ENCODE results near the gene SWAP70. TPM values are rescaled to one million over a fixed set of nuclear protein-coding genes. Genes with fewer than 3 reads are reported as not detected.

Gene SWAP70
- total and polyA plus RNA-seq, 2 of the 8 experiments (the other 6 are each of a cell fraction or from before 2014, with no cell fraction given) = 14.8 to 37.5 TPM

DNA sequence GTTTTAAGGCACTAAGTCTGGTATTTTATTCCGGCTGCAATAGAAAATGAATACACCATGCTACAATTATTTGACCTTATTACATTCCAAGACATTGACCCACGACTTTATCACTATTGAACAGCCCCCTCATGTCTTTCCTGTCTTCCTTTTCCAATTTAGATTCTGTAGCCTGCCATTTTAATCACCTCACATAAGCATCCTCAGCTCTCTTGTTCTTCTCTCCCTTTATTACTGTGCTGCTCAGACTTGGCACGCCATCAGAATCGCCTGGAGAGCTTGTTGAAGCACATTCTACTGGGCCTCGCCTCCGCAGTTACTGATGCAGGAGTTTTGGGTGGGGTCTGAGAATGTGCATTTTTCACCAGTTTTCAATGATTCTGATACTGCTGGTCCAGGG lies 38.7 kb upstream of the SWAP70 start:
- Histone ChIP-seq H3K23me2 (ENCODE audit: low read depth, low read length) (no peaks in the 10 kb centered on the region; the same call in 1 of the 2 replicates), H2AFZ (ENCODE audit: low read length) (0 out of 2 replicates have a peak overlapping the region, but pooled peaks have one; percentile 46), H3K4me2 (ENCODE audit: insufficient read depth in 1 of 2, low read depth in 2 of 2, low read length in 2 of 2) (no peak overlapping the region), H3K56ac (replicated peaks; ENCODE audit: insufficient read length, low read depth, low read length) (no peak overlapping the region), H2BK12ac (ENCODE audit: low read depth, low read length) (0 out of 2 replicates have a peak overlapping the region, but pooled peaks have one; percentile 18), H3K9ac (replicated peaks in 1 of 4; ENCODE audit: extremely low read depth in 1 of 4, low read depth in 3 of 4, low read length in 3 of 4) (no peak overlapping the region; a peak in 1 of 7 replicates), H4K91ac (replicated peaks; ENCODE audit: insufficient read length, low read length) (peak overlapping the region; percentile 42), H3K23ac (ENCODE audit: insufficient read length) (no peak overlapping the region), H4K8ac (ENCODE audit: extremely low read depth, insufficient read depth, low read length) (no peak overlapping the region), H2AK5ac (ENCODE audit: low read depth, low read length) (0 out of 2 replicates have a peak overlapping the region, but pooled peaks have one; percentile 4), H2BK20ac (ENCODE audit: low read length) (no peak overlapping the region), H3K79me2 (ENCODE audit: control insufficient read depth in 1 of 2, insufficient read depth in 2 of 2, low read length in 2 of 2) (no peaks in the 10 kb centered on the region), H3K18ac (ENCODE audit: extremely low read depth, low read length) (no peak overlapping the region; the same call in 1 of the 2 replicates), H3K27me3 (replicated peaks in 1 of 4; ENCODE audit: control insufficient read depth in 3 of 4, extremely low read depth in 1 of 4, insufficient read depth in 3 of 4, low read length in 3 of 4) (no peaks in the 10 kb centered on the region), H3K4me3 (ENCODE audit: extremely low read depth in 1 of 4, insufficient read depth in 2 of 4, low read depth in 3 of 4, low read length in 4 of 4) (no peak overlapping the region), H3K4ac (replicated peaks; ENCODE audit: insufficient read length, low read depth, low read length) (no peak overlapping the region), H3K36me3 (ENCODE audit: control insufficient read depth in 2 of 4, insufficient read depth in 4 of 4, low read length in 3 of 4) (no peaks in the 10 kb centered on the region), H4K5ac (ENCODE audit: insufficient read length, low read depth, low read length) (no peak overlapping the region), H2BK120ac (replicated peaks; ENCODE audit: low read depth, low read length) (no peak overlapping the region), H4K20me1 (replicated peaks in 1 of 2; ENCODE audit: control insufficient read depth in 1 of 2, insufficient read depth in 2 of 2, low read length in 2 of 2) (no peaks in the 10 kb centered on the region), H2BK5ac (ENCODE audit: low read depth, low read length) (no peak overlapping the region), H3K9me3 (ENCODE audit: insufficient read depth in 2 of 2, low read depth in 1 of 2, low read length in 1 of 2) (no peaks in the 10 kb centered on the region; a peak in 1 of 4 replicates), H3K79me1 (ENCODE audit: low read depth, low read length) (no peaks in the 10 kb centered on the region), H3K27ac (ENCODE audit: low read depth, low read length) (no peak overlapping the region), H3K4me1 (replicated peaks in 1 of 4; ENCODE audit: control insufficient read depth in 3 of 4, insufficient read depth in 4 of 4, low read length in 3 of 4) (peaks cover 4 to 26% (median 18%) of the 10 kb centered on the region in 4 experiments), H3K14ac (ENCODE audit: insufficient read length) (no peak overlapping the region), H2BK15ac (ENCODE audit: low read length) (no peak overlapping the region)
- WGBS, 2 experiments (ENCODE audit: extremely low coverage in 1 of 2, insufficient coverage in 1 of 2, insufficient read length in 1 of 2, insufficient replicate concordance in 2 of 2, low coverage in 1 of 2, low lambda C conversion rate in 2 of 2, missing lambda C conversion rate in 1 of 2) = 93% methylated on average over 6 of the region's 6 CpGs; no CpG with 5 or more reads in 1 of the 2 experiments
- ChIA-PET POLR2A (ENCODE audit: partially characterized antibody) (interaction anchor here (1.0 to 1.3 kb wide), 3 partner anchors 10 to 680 kb away, joined by 3 to 5 read pairs (median 3); partner anchors contain the start of gene ADM), CTCF (ENCODE audit: partially characterized antibody) (interaction anchor here (0.8 to 2.4 kb wide), 5 partner anchors 12 to 393 kb away, joined by 3 to 13 read pairs (median 4); no protein-coding TSS in a partner anchor)
- FAIRE-seq (no peak), DNase-seq (ENCODE audit: low read depth in 1 of 2, low spot score in 2 of 2) (no peak)
- no peak for TF ChIP-seq SUZ12 (IDR thresholded peaks at IDR 0.05; ENCODE audit: low read length)
- TF ChIP-seq ASH2L (IDR thresholded peaks at IDR 0.05; ENCODE audit: low read length) = no peak
- no peak for TF ChIP-seq CTBP2 (IDR thresholded peaks at IDR 0.05; ENCODE audit: borderline replicate concordance, insufficient read depth, insufficient read length, low read length)
- TF ChIP-seq SP2 (IDR thresholded peaks at IDR 0.05; ENCODE audit: low read length) = no peak
- no peak for TF ChIP-seq CTCF (IDR thresholded peaks at IDR 0.05; ENCODE audit: control extremely low read depth in 1 of 3, insufficient read depth in 1 of 3, low read depth in 1 of 3, low read length in 3 of 3)
- no peak for TF ChIP-seq ATF2 (IDR thresholded peaks at IDR 0.05; ENCODE audit: low read length)
